A673 (cell line): ENCODE results near the gene HEXD.

ENCODE experiments used
- EZH2 ChIP-seq: fragments of 200-600 bp; sonication (generic); IDR thresholded peaks from 2 replicates; pipeline ENCODE4 v1.6.1; 2017; ENCODE audit warnings: borderline replicate concordance, low read depth, mild to moderate bottlenecking, mixed read lengths, antibody characterized with exemption, low read length; ENCODE audit not compliant: poor library complexity, severe bottlenecking
- TF ChIP-seq, protein P1 (sequence below): fragments of 300-800, 200-600 bp; sonication (generic); conservative IDR thresholded peaks from 2 replicates; pipeline ENCODE4 v1.5.1; 2017; ENCODE audit warnings: low read depth, mild to moderate bottlenecking, antibody characterized with exemption, low read length, moderate library complexity, mixed read lengths

GRCh38 chr17:82442643-82443464, 24.7 kb downstream of the HEXD start:
- TF ChIP-seq, protein P1, sequence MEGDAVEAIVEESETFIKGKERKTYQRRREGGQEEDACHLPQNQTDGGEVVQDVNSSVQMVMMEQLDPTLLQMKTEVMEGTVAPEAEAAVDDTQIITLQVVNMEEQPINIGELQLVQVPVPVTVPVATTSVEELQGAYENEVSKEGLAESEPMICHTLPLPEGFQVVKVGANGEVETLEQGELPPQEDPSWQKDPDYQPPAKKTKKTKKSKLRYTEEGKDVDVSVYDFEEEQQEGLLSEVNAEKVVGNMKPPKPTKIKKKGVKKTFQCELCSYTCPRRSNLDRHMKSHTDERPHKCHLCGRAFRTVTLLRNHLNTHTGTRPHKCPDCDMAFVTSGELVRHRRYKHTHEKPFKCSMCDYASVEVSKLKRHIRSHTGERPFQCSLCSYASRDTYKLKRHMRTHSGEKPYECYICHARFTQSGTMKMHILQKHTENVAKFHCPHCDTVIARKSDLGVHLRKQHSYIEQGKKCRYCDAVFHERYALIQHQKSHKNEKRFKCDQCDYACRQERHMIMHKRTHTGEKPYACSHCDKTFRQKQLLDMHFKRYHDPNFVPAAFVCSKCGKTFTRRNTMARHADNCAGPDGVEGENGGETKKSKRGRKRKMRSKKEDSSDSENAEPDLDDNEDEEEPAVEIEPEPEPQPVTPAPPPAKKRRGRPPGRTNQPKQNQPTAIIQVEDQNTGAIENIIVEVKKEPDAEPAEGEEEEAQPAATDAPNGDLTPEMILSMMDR: no peak
- TF ChIP-seq EZH2: no peak
